Mesothelial cell of epicardium (in vitro differentiated cells): Measurements from ENCODE around the gene CRISP2. TPM values are rescaled to one million over a fixed set of nuclear protein-coding genes. Genes with fewer than 3 reads are reported as not detected.
A peak's percentile ranks its signal among the peaks of the same experiment; 100 is the strongest.
"Not testable (repeated sequence)": the region's sequence is repeated elsewhere in the genome, so short reads cannot be mapped to it uniquely, and the experiment has no call there.

Experiments used
- DNase-seq, 2 experiments: peaks; one replicate each; pipeline ENCODE4 v3.0.0; 2021; ENCODE audit warnings: low spot score in 2 of 2; ENCODE audit not compliant: unreplicated experiment in 2 of 2
- H3K27ac Mint-ChIP-seq: 2 replicates; pipeline ENCODE4 v1.8.0; 2021; ENCODE audit warnings: mixed read lengths
- H3K27me3 Mint-ChIP-seq: 2 replicates; pipeline ENCODE4 v1.8.0; 2021; ENCODE audit warnings: low read depth, mixed read lengths
- H3K36me3 Mint-ChIP-seq: 2 replicates; pipeline ENCODE4 v1.8.0; 2021; ENCODE audit warnings: mixed read lengths
- H3K4me1 Mint-ChIP-seq: 2 replicates; pipeline ENCODE4 v1.8.0; 2021; ENCODE audit warnings: mixed read lengths
- H3K4me3 Mint-ChIP-seq: 2 replicates; pipeline ENCODE4 v1.8.0; 2021; ENCODE audit warnings: mild to moderate bottlenecking, moderate library complexity, mixed read lengths
- H3K9me3 Mint-ChIP-seq: 2 replicates; pipeline ENCODE4 v1.8.0; 2021; ENCODE audit warnings: mixed read lengths
- CTCF ChIP-seq: fragments of 200-600 bp; sonication (generic); IDR thresholded peaks from one replicate; pipeline ENCODE4 v1.5.0; 2021; ENCODE audit warnings: antibody characterized with exemption; ENCODE audit not compliant: unreplicated experiment
- total RNA-seq: library from RNA; stranded (reverse); gene quantifications from 3 replicates; pipeline ENCODE4 v1.2.1, GENCODE V29; 2021

CRISP2 gene
- total RNA-seq, 1 donor from 2014 or later: not detected

- H3K36me3 Mint-ChIP-seq: peaks cover 8% of the 10 kb centered on the region
- no peaks in the 10 kb centered on the region for H3K27me3 Mint-ChIP-seq
- H3K27ac Mint-ChIP-seq: no peak overlapping the region
- H3K9me3 Mint-ChIP-seq: peaks cover 15% of the 10 kb centered on the region
- DNase-seq: no peak
- peaks cover 15% of the 10 kb centered on the region for H3K4me1 Mint-ChIP-seq
- TF ChIP-seq CTCF: no peak
- no peak overlapping the region for H3K4me3 Mint-ChIP-seq
Measured at GRCh38 chr6:49668083-49668511, 45.2 kb downstream of the CRISP2 start.

GRCh38 chr6:49666930-49667757 lies 46.2 kb downstream of the CRISP2 start:
- peaks cover 24% of the 10 kb centered on the region for H3K4me1 Mint-ChIP-seq
- H3K27me3 Mint-ChIP-seq: no peaks in the 10 kb centered on the region
- TF ChIP-seq CTCF: no peak
- DNase-seq: no peak
- H3K9me3 Mint-ChIP-seq: peaks cover 15% of the 10 kb centered on the region
- H3K4me3 Mint-ChIP-seq: no peak overlapping the region
- H3K27ac Mint-ChIP-seq: peak overlapping the region; percentile 78
- H3K36me3 Mint-ChIP-seq: peaks cover 6% of the 10 kb centered on the region

- DNase-seq: no peak
- no peaks in the 10 kb centered on the region for H3K27me3 Mint-ChIP-seq
- H3K4me3 Mint-ChIP-seq: no peak overlapping the region
- H3K27ac Mint-ChIP-seq: peak overlapping the region; percentile 78
- H3K9me3 Mint-ChIP-seq: peaks cover 13% of the 10 kb centered on the region
- peaks cover 27% of the 10 kb centered on the region for H3K4me1 Mint-ChIP-seq
- TF ChIP-seq CTCF: no peak
- peaks cover 3% of the 10 kb centered on the region for H3K36me3 Mint-ChIP-seq
Measured at GRCh38 chr6:49666480-49666879, 46.9 kb downstream of the CRISP2 start.

- H3K27me3 Mint-ChIP-seq: no peaks in the 10 kb centered on the region
- H3K4me3 Mint-ChIP-seq: no peak overlapping the region
- H3K4me1 Mint-ChIP-seq: peaks cover 27% of the 10 kb centered on the region
- peaks cover 4% of the 10 kb centered on the region for H3K9me3 Mint-ChIP-seq
- no peak overlapping the region for H3K27ac Mint-ChIP-seq
- no peak for DNase-seq
- no peaks in the 10 kb centered on the region for H3K36me3 Mint-ChIP-seq
- no peak for TF ChIP-seq CTCF
Measured at GRCh38 chr6:49664817-49665216, 48.5 kb downstream of the CRISP2 start.

- not testable (repeated sequence) for H3K36me3 Mint-ChIP-seq, H3K27me3 Mint-ChIP-seq, H3K27ac Mint-ChIP-seq, H3K9me3 Mint-ChIP-seq, H3K4me3 Mint-ChIP-seq, DNase-seq
- H3K4me1 Mint-ChIP-seq: peaks cover 27% of the 10 kb centered on the region
Measured at GRCh38 chr6:49664054-49664453, 49.3 kb downstream of the CRISP2 start.

- TF ChIP-seq CTCF: no peak
- DNase-seq: no peak
- Mint-ChIP-seq H3K4me3 (no peak overlapping the region), H3K9me3 (peaks cover 8% of the 10 kb centered on the region), H3K27ac (peak overlapping the region; percentile 78), H3K27me3 (no peaks in the 10 kb centered on the region), H3K4me1 (peaks cover 27% of the 10 kb centered on the region), H3K36me3 (no peaks in the 10 kb centered on the region)
Measured at GRCh38 chr6:49662892-49663261, 50.5 kb downstream of the CRISP2 start.
